DMS114 treated with DMSO at 0.1 percent for 48 hours (cell line): ENCODE data around the gene RAP1A.

Experiments used
- DNase-seq: peaks from one replicate; lab custom pipeline; 2025; ENCODE audit not compliant: unreplicated experiment; lab: John Stamatoyannopoulos, UW

The RAP1A gene

GRCh38 chr1:111619635-111620440 lies at the start of gene RAP1A:
Gene RAP1A, plus strand, starts transcription at chr1:111619789. Its CDS starts 71,572 bp downstream, at chr1:111691361.
- peak; percentile 87 for DNase-seq

DNA sequence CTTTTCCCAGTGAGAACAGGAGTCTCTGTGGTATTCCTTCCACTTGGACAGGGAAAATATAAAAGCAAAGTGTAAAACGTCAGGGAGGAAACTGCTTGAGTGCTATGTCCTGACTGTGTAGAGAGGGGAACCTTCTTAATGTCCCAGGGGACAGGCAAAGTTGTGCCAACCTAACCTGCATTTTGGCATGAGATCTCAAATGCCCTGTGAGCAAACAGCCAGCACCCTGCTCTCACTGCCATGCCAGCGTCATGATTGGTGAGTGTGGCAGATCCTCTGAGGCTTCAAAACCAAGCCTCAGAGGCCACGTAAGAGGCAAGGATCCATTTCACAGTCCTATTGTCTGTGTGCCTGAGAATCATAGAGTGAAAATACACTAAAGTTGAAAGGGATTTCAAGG lies 49.7 kb upstream of the RAP1A start:
- DNase-seq = no peak

GRCh38 chr1:111570781-111571181 lies 48.8 kb upstream of the RAP1A start:
- DNase-seq = no peak

DNA sequence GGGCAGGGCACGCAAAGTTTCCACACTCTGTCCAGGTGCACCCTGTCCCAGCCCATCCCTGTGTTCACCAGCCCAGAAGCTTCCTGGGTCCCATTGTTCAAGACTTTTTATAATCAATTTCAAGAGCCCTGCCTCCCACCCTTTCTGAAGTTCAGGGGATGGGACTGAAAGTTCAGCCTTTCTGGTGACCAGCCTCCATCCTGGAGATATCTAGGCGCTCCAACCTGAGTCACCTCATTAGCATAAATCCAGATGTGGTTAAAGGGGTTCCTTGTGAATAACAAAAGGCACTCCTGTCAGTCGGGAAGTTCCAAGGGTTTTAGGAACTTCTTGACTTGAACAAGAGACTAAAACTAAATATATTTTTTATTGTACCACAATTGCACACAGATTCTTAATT lies 48.4 kb upstream of the RAP1A start:
- DNase-seq = no peak

GRCh38 chr1:111571987-111572386 lies 47.6 kb upstream of the RAP1A start:
- DNase-seq = no peak

GRCh38 chr1:111576547-111576946 lies 43.0 kb upstream of the RAP1A start:
- no peak for DNase-seq

- DNase-seq = no peak
Observed at GRCh38 chr1:111577814-111578213, 41.8 kb upstream of the RAP1A start.

GRCh38 chr1:111581166-111581565 lies 38.4 kb upstream of the RAP1A start:
- DNase-seq = no peak

DNA sequence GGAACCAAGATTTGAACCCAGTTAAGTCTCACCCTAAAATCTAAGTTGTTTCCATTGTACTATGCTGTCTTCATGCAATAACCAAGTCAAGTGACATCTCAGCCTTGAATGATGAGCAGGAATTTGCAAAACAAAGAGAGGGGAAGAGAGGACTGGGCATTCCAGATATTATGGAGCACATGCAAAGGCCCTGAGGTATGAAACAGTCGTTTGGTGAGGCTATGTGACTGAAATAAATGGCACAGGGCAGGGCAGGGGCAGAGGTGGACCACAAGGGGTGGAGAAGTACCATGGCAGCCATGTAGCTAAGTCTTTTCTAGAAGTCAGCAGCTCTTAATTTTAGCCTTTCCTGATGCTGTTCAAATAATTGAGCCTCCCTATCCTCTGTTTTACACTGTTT lies 37.6 kb upstream of the RAP1A start:
- DNase-seq = no peak

DNA sequence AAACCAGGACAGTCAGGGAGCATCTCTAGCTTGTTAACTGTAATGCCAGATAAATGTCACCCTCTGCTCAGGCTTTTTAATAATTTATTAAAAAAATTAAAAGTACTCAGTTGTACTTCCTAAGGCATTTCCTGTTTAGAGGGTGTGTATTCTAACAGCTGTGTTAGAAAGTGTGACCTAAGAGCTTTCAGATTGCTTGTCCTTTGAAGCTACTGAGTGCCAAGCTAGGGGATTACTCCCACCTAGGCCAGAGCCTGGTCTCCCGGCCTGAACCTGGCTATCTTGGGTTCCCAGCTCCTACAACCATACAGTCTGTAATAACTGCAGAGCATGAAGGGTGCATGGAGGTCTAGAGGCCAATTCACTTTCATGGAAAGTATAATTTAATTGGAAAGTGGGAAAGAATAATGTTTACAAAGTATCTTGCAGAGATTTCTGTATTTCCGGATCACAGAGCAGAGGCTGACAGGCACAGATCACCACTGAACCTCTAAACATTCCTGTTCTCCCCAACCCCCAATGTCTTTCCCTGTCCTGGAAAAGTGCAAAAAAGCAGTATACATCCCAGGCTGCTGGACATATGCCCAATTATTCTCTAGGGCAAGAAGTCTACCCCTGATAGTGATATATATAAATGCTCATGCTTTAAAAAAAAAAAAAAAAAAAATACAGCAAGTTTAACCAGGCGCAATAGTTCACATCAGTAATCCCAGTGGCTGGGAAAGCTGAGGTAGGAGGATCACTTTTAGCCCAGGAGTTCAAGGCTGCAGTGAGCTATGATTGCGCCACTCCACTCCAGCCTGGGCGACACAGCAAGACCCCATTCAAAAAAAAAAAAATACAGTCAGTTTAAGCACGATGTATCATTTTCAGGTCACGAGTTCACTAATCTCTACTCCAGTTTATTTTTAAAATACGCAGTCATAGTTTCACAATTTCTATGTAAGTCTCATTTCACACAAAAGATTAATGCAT lies 36.7 kb upstream of the RAP1A start:
- DNase-seq = no peak

GRCh38 chr1:111585447-111586086 lies 34.0 kb upstream of the RAP1A start:
- DNase-seq = no peak

- no peak for DNase-seq
Observed at GRCh38 chr1:111586112-111586511, 33.5 kb upstream of the RAP1A start.

DNA sequence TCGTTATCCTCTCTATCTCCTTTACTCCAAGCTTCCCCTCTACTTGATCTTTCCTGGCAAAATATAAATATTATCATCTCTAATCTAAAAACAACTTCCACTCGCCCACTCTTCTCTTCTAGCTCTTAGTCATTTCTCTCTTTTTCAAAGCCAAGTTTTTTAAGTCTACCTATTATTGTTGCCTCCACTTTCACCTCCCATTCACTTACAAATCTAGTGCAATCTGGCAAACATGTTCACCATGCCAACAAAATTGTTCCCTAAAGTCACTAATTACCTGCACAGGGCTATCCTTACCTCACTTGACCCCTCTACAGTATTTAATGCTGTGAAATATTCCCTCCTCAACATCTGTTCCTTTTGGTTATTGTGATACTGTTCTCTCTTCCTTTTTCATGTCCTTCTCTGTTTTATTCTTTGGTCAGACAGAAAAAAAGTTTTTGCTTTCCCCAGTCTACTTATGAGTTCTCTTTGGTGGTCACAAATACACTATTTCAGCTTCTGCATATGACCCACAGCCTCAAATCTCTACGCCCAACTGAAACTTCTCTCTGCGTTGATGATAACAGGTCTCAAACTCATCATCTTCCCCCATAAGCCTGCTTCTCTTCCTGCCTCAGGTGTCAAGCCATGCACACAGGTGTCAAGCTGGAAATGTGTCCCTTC lies 31.9 kb upstream of the RAP1A start:
- no peak for DNase-seq

DNA sequence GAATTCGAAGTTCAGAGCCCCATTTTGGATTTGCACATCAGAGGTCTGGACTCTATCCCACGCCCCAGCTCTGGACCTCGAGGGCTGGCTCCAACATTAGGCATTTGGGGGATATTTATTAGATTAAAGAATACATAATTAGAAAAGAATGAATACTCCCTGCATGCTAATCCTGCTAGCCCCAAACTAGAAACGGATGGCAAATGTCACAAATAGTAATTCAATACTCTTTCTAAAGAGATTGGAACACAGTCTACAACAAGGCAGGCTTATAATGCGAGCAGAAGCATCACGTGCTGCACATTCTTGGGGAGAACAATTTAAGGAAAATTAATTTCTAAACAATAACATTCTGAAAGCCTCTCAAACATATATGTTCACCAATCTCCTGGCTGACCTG lies 27.7 kb upstream of the RAP1A start:
- DNase-seq = no peak

- DNase-seq = no peak
Observed at GRCh38 chr1:111592389-111593361, 26.9 kb upstream of the RAP1A start.

GRCh38 chr1:111593403-111594305 lies 25.9 kb upstream of the RAP1A start:
- DNase-seq = no peak

- DNase-seq = no peak
Observed at GRCh38 chr1:111594306-111594693, 25.3 kb upstream of the RAP1A start.

DNA sequence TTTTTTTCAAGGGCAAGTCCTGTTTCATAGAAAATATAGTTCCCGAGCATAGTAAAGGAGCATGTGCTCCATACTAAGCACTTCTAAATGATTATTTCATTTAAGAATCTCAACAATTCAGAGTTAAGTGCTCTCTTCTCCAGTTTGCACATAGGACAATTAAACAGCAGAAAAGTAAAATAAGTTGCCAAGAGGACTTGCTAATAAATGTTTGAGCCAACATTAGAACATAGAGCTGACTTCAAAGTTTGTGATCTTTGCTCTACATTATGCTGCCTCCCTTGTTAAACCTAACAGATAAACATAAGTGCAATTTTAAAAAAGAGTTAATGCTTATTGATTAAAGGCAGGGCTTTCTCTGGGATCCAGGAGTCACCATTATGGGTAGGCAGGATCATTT lies 23.8 kb upstream of the RAP1A start:
- no peak for DNase-seq

DNA sequence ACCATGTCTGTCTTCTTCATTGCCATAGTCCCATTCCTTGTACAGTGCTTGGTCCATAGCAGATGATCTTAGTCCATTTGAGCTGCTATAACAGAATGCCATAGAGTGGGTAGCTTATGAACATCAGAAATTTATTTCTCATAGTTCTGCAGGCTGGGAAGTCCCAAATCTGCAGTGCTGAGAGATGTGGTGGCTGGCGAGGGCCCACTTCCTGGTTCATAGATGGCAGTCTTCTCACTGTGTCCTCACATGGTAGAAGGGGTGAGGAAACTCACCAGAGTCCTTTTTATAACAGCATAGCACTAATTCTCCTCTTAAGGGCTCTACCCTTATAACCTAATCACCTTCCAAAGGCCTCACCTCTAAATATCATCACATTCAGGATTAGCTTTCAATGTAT lies 23.1 kb upstream of the RAP1A start:
- no peak for DNase-seq
